Measurements from ENCODE around the gene RBPMS2.

RBPMS2 gene

GRCh38 chr15:64749167-64749566 is 26.2 kb downstream of the RBPMS2 start:
- TF ChIP-seq CTCF (IDR thresholded peaks at IDR 0.05; ENCODE audit: borderline replicate concordance, control extremely low read depth, extremely low read depth, insufficient read depth, missing control alignments), result no peak
- DNase-seq (ENCODE audit: low spot score), result no peak
- in situ Hi-C loops (cut with MboI; ENCODE audit: low sequenced_read_pairs, unreplicated experiment), result no loop called here

- TF ChIP-seq CTCF (IDR thresholded peaks at IDR 0.05; ENCODE audit: borderline replicate concordance, control extremely low read depth, extremely low read depth, insufficient read depth, missing control alignments), result no peak
- in situ Hi-C loops (cut with MboI; ENCODE audit: low sequenced_read_pairs, unreplicated experiment), result no loop called here
- DNase-seq (ENCODE audit: low spot score), result no peak
Measured at GRCh38 chr15:64748251-64748650, 27.1 kb downstream of the RBPMS2 start.

GRCh38 chr15:64747578-64747977 is 27.8 kb downstream of the RBPMS2 start:
- TF ChIP-seq CTCF (IDR thresholded peaks at IDR 0.05; ENCODE audit: borderline replicate concordance, control extremely low read depth, extremely low read depth, insufficient read depth, missing control alignments), result no peak
- no peak for DNase-seq (ENCODE audit: low spot score)
- in situ Hi-C loops (cut with MboI; ENCODE audit: low sequenced_read_pairs, unreplicated experiment), result no loop called here

- no peak for DNase-seq (ENCODE audit: low spot score)
- in situ Hi-C loops (cut with MboI; ENCODE audit: low sequenced_read_pairs, unreplicated experiment), result no loop called here
Measured at GRCh38 chr15:64746921-64747320, 28.5 kb downstream of the RBPMS2 start.

GRCh38 chr15:64746356-64746755 is 29.0 kb downstream of the RBPMS2 start:
- no peak for DNase-seq (ENCODE audit: low spot score)
- in situ Hi-C loops (cut with MboI; ENCODE audit: low sequenced_read_pairs, unreplicated experiment), result no loop called here
- TF ChIP-seq CTCF (IDR thresholded peaks at IDR 0.05; ENCODE audit: borderline replicate concordance, control extremely low read depth, extremely low read depth, insufficient read depth, missing control alignments), result no peak

More at GRCh38 chr15:64746921-64747320, 28.5 kb downstream of the RBPMS2 start:
- no peak for TF ChIP-seq CTCF (IDR thresholded peaks at IDR 0.05; ENCODE audit: borderline replicate concordance, control extremely low read depth, extremely low read depth, insufficient read depth, missing control alignments)

GRCh38 chr15:64743691-64744090 is 31.7 kb downstream of the RBPMS2 start:
- no peak for DNase-seq (ENCODE audit: low spot score)
- no peak for TF ChIP-seq CTCF (IDR thresholded peaks at IDR 0.05; ENCODE audit: borderline replicate concordance, control extremely low read depth, extremely low read depth, insufficient read depth, missing control alignments)
- in situ Hi-C loops (cut with MboI; ENCODE audit: low sequenced_read_pairs, unreplicated experiment), result no loop called here

GRCh38 chr15:64742921-64743320 is 32.5 kb downstream of the RBPMS2 start:
- in situ Hi-C loops (cut with MboI; ENCODE audit: low sequenced_read_pairs, unreplicated experiment), result no loop called here

More at GRCh38 chr15:64742921-64743320, 32.5 kb downstream of the RBPMS2 start:
- no peak for TF ChIP-seq CTCF (IDR thresholded peaks at IDR 0.05; ENCODE audit: borderline replicate concordance, control extremely low read depth, extremely low read depth, insufficient read depth, missing control alignments)
- no peak for DNase-seq (ENCODE audit: low spot score)
